Endothelial cell of umbilical vein (primary cell): ENCODE results near the gene PRPF19.

Experiments
- EZH2 ChIP-seq: IDR thresholded peaks from 2 replicates; pipeline ENCODE4 v1.6.1; 2012; ENCODE audit warnings: borderline replicate concordance, low read depth, mild to moderate bottlenecking, moderate library complexity, low read length, inconsistent platforms; ENCODE audit not compliant: severe bottlenecking
- TF ChIP-seq, protein P1 (sequence below), 2 donors: IDR thresholded peaks; 1 replicate in 1 of 2; 2 replicates in 1 of 2; pipeline ENCODE4 v1.5.1; 2011; ENCODE audit warnings: low read length in 2 of 2, mild to moderate bottlenecking in 2 of 2, moderate library complexity in 2 of 2, control low read depth in 1 of 2, inconsistent platforms in 1 of 2, low read depth in 1 of 2; ENCODE audit not compliant: insufficient read depth in 1 of 2; ENCODE audit errors: extremely low read depth in 1 of 2

DNA sequence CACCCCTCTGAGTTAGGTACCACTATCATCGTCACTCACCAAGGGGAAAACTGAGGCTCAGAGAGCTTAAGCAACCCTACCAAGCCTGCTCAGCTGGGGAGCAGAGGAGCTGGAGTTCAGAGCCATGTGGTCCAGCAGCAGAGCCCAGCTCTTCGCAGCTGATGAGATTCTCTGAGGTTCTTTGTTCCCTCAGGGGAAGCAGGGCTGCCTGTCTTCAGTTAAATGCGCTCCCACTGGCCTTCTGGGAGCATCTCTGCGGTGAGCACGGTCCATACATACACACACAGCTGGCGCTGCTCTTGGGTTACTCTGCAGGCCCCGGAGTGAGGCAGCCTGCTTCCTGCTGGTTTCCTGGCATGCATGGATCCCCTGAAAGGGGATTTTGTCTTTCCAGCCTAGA, 45.4 kb downstream of the PRPF19 start:
- TF ChIP-seq, protein P1, sequence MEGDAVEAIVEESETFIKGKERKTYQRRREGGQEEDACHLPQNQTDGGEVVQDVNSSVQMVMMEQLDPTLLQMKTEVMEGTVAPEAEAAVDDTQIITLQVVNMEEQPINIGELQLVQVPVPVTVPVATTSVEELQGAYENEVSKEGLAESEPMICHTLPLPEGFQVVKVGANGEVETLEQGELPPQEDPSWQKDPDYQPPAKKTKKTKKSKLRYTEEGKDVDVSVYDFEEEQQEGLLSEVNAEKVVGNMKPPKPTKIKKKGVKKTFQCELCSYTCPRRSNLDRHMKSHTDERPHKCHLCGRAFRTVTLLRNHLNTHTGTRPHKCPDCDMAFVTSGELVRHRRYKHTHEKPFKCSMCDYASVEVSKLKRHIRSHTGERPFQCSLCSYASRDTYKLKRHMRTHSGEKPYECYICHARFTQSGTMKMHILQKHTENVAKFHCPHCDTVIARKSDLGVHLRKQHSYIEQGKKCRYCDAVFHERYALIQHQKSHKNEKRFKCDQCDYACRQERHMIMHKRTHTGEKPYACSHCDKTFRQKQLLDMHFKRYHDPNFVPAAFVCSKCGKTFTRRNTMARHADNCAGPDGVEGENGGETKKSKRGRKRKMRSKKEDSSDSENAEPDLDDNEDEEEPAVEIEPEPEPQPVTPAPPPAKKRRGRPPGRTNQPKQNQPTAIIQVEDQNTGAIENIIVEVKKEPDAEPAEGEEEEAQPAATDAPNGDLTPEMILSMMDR (IDR thresholded peaks at IDR 0.05; ENCODE audit: extremely low read depth in 1 of 2, insufficient read depth in 1 of 2, low read depth in 1 of 2, low read length in 2 of 2), result no peak
- no peak for TF ChIP-seq EZH2
